Esophagus squamous epithelium (tissue), 4 donors: ENCODE data around the gene RTCA.

ENCODE experiments used
- CTCF ChIP-seq, 6 experiments: fragments of 450-650 bp in 4 of 6; fragments of 200-600 bp in 2 of 6; sonication (generic) in 2 of 6; IDR thresholded peaks; one replicate each; pipeline ENCODE4 v1.5.1; 2016 to 2019; ENCODE audit warnings: antibody characterized with exemption in 6 of 6, mild to moderate bottlenecking in 4 of 6, moderate library complexity in 4 of 6
- POLR2A ChIP-seq, 4 donors: fragments of 450-650 bp; IDR thresholded peaks; one replicate each; pipeline ENCODE4 v1.6.1; 2017; ENCODE audit warnings: antibody characterized with exemption in 4 of 4, mild to moderate bottlenecking in 4 of 4, moderate library complexity in 3 of 4

- TF ChIP-seq CTCF (IDR thresholded peaks at IDR 0.05), result no peak
- no peak for TF ChIP-seq POLR2A (IDR thresholded peaks at IDR 0.05)
These were observed 54.5 kb downstream of the RTCA start for GRCh38 chr1:100320311-100321099.
